ENCODE measurements around the gene WDR46. TPM values are rescaled to one million over a fixed set of nuclear protein-coding genes. Genes with fewer than 3 reads are reported as not detected.

Gene WDR46
- total and polyA plus RNA-seq, 2 of the 8 experiments (the other 6 are each of a cell fraction or from before 2014, with no cell fraction given), result 69.7 to 91.0 TPM

DNA sequence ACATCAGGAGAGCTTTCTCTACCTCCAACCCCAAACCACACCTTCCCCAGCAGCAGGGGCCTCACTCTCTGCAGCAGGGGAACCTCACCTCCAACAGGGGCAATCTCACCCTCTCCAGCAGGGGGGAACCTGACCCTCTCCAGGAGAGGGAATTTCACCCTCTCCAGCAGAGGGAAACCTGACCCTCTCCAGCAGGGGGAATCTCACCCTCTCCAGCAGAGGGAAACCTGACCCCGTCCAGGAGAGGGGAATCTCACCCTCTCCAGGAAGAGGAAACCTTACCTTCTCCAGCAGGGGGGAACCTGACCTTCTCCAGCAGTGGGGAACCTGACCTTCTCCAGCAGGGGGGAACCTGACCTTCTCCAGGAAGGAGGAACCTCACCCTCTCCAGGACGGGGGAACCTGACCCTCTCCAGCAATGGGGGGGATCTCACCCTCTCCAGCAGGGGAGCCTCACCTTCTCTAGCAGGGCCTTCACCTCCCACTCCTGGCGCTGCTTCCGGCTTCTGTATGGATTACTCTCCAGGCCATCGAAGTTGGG is 9.0 kb downstream of the WDR46 start:
- no peak overlapping the region for H3K27ac ChIP-seq (ENCODE audit: low read depth, low read length)
- H3K18ac ChIP-seq (ENCODE audit: extremely low read depth, low read length), result no peak overlapping the region
- H2AFZ ChIP-seq (ENCODE audit: low read length), result no peak overlapping the region
- H3K36me3 ChIP-seq (ENCODE audit: control insufficient read depth in 2 of 4, insufficient read depth in 4 of 4, low read length in 3 of 4), result peaks cover 6 to 34% (median 21%) of the 10 kb centered on the region in 4 experiments; a peak in 7 of 8 replicates
- POLR2A ChIA-PET (ENCODE audit: partially characterized antibody), result interaction anchor here (0.9 to 12.0 kb wide), 6 partner anchors 8 to 310 kb away, joined by 3 to 337 read pairs (median 12); partner anchors contain the start of genes PFDN6, RGL2, RPS18 and VPS52
- no peak overlapping the region for H3K23ac ChIP-seq (ENCODE audit: insufficient read length)
- H4K8ac ChIP-seq (ENCODE audit: extremely low read depth, insufficient read depth, low read length), result no peak overlapping the region
- H3K4me3 ChIP-seq (ENCODE audit: extremely low read depth in 1 of 4, insufficient read depth in 2 of 4, low read depth in 3 of 4, low read length in 4 of 4), result no peak overlapping the region
- no peak overlapping the region for H2BK20ac ChIP-seq (ENCODE audit: low read length)
- 76% methylated on average over 4 of the region's 5 CpGs; no CpG with 5 or more reads in 1 of the 2 experiments for WGBS, 2 experiments (ENCODE audit: extremely low coverage in 1 of 2, insufficient coverage in 1 of 2, insufficient read length in 1 of 2, insufficient replicate concordance in 2 of 2, low coverage in 1 of 2, low lambda C conversion rate in 2 of 2, missing lambda C conversion rate in 1 of 2)
- H3K4me2 ChIP-seq (ENCODE audit: insufficient read depth in 1 of 2, low read depth in 2 of 2, low read length in 2 of 2), result no peak overlapping the region; a peak in 1 of 4 replicates
- H2BK5ac ChIP-seq (ENCODE audit: low read depth, low read length), result peak overlapping the region; percentile 45; the same call in 1 of the 2 replicates
- no peak for FAIRE-seq
- H3K9me3 ChIP-seq (ENCODE audit: insufficient read depth in 2 of 2, low read depth in 1 of 2, low read length in 1 of 2), result no peaks in the 10 kb centered on the region
- DNase-seq (ENCODE audit: low read depth in 1 of 2, low spot score in 2 of 2), result peak in 1 of 2 experiments; percentile 64
- peaks cover 0 to 15% (median 6%) of the 10 kb centered on the region in 4 experiments; a peak in 6 of 7 replicates for H3K4me1 ChIP-seq (replicated peaks in 1 of 4; ENCODE audit: control insufficient read depth in 3 of 4, insufficient read depth in 4 of 4, low read length in 3 of 4)
- TF ChIP-seq RAD21 (IDR thresholded peaks at IDR 0.05 in 1 of 2, conservative IDR thresholded peaks at IDR 0.05 in 1 of 2; ENCODE audit: low read depth in 2 of 2, low read length in 2 of 2) (peak; percentile 58 to 67), PHF8 (conservative IDR thresholded peaks at IDR 0.05; ENCODE audit: low read depth, low read length) (no peak), TEAD4 (IDR thresholded peaks at IDR 0.05; ENCODE audit: low read depth, low read length) (peak; percentile 28; the same call in 1 of the 2 replicates), SP2 (IDR thresholded peaks at IDR 0.05; ENCODE audit: low read length) (no peak)
- TF ChIP-seq, protein P1, sequence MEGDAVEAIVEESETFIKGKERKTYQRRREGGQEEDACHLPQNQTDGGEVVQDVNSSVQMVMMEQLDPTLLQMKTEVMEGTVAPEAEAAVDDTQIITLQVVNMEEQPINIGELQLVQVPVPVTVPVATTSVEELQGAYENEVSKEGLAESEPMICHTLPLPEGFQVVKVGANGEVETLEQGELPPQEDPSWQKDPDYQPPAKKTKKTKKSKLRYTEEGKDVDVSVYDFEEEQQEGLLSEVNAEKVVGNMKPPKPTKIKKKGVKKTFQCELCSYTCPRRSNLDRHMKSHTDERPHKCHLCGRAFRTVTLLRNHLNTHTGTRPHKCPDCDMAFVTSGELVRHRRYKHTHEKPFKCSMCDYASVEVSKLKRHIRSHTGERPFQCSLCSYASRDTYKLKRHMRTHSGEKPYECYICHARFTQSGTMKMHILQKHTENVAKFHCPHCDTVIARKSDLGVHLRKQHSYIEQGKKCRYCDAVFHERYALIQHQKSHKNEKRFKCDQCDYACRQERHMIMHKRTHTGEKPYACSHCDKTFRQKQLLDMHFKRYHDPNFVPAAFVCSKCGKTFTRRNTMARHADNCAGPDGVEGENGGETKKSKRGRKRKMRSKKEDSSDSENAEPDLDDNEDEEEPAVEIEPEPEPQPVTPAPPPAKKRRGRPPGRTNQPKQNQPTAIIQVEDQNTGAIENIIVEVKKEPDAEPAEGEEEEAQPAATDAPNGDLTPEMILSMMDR (IDR thresholded peaks at IDR 0.05; ENCODE audit: control extremely low read depth in 1 of 3, insufficient read depth in 1 of 3, low read depth in 1 of 3, low read length in 3 of 3), result peak in 2 of 3 experiments; percentile 80 to 99; a peak in 3 of 4 replicates
- H2AK5ac ChIP-seq (ENCODE audit: low read depth, low read length), result no peak overlapping the region
- peaks cover 0 to 4% of the 10 kb centered on the region in 2 experiments; a peak in 2 of 4 replicates for H3K79me2 ChIP-seq (ENCODE audit: control insufficient read depth in 1 of 2, insufficient read depth in 2 of 2, low read length in 2 of 2)
- no peak overlapping the region for H3K9ac ChIP-seq (replicated peaks in 1 of 4; ENCODE audit: extremely low read depth in 1 of 4, low read depth in 3 of 4, low read length in 3 of 4)
- H2BK15ac ChIP-seq (ENCODE audit: low read length), result no peak overlapping the region
- H3K27me3 ChIP-seq (replicated peaks in 1 of 4; ENCODE audit: control insufficient read depth in 3 of 4, extremely low read depth in 1 of 4, insufficient read depth in 3 of 4, low read length in 3 of 4), result no peaks in the 10 kb centered on the region
- no peak overlapping the region for H4K5ac ChIP-seq (ENCODE audit: insufficient read length, low read depth, low read length)
- H3K56ac ChIP-seq (replicated peaks; ENCODE audit: insufficient read length, low read depth, low read length), result no peak overlapping the region
- H2BK120ac ChIP-seq (replicated peaks; ENCODE audit: low read depth, low read length), result no peak overlapping the region
- peaks cover 5 to 6% of the 10 kb centered on the region in 2 experiments for H4K20me1 ChIP-seq (replicated peaks in 1 of 2; ENCODE audit: control insufficient read depth in 1 of 2, insufficient read depth in 2 of 2, low read length in 2 of 2)
- H3K14ac ChIP-seq (ENCODE audit: insufficient read length), result no peak overlapping the region
- no peak overlapping the region for H2BK12ac ChIP-seq (ENCODE audit: low read depth, low read length)
- H3K79me1 ChIP-seq (ENCODE audit: low read depth, low read length), result no peaks in the 10 kb centered on the region
- H4K91ac ChIP-seq (replicated peaks; ENCODE audit: insufficient read length, low read length), result no peak overlapping the region
- H3K4ac ChIP-seq (replicated peaks; ENCODE audit: insufficient read length, low read depth, low read length), result no peak overlapping the region
- CTCF ChIA-PET (ENCODE audit: partially characterized antibody), result interaction anchor here (0.6 to 8.0 kb wide), 12 partner anchors 9 to 106 kb away, joined by 3 to 81 read pairs (median 3); partner anchors contain the start of genes PFDN6, RGL2, RPS18 and TAPBP
- peaks cover 8% of the 10 kb centered on the region for H3K23me2 ChIP-seq (ENCODE audit: low read depth, low read length)
